ENCODE data around the gene BCORL1.

BCORL1 gene

GRCh38 chrX:130071611-130072344 lies 89.3 kb downstream of the BCORL1 start:
- DNase-seq = no peak

GRCh38 chrX:130072345-130072740 lies 89.9 kb downstream of the BCORL1 start:
- no peak for DNase-seq

- DNase-seq = no peak
Measured at GRCh38 chrX:130075777-130076176, 93.3 kb downstream of the BCORL1 start.

GRCh38 chrX:130079824-130080406 lies 97.5 kb downstream of the BCORL1 start:
- peak; percentile 9 for DNase-seq

- DNase-seq = no peak
Measured at GRCh38 chrX:130080791-130081367, 98.4 kb downstream of the BCORL1 start.

- DNase-seq = no peak
Measured at GRCh38 chrX:130081421-130082045, 99.1 kb downstream of the BCORL1 start.

GRCh38 chrX:130082244-130083106 lies 100.0 kb downstream of the BCORL1 start:
- DNase-seq = peak; percentile 61

- DNase-seq = no peak
Measured at GRCh38 chrX:130083107-130083490, 100.7 kb downstream of the BCORL1 start.

GRCh38 chrX:130083656-130084382 lies 101.4 kb downstream of the BCORL1 start:
- peak; percentile 6 for DNase-seq

DNA sequence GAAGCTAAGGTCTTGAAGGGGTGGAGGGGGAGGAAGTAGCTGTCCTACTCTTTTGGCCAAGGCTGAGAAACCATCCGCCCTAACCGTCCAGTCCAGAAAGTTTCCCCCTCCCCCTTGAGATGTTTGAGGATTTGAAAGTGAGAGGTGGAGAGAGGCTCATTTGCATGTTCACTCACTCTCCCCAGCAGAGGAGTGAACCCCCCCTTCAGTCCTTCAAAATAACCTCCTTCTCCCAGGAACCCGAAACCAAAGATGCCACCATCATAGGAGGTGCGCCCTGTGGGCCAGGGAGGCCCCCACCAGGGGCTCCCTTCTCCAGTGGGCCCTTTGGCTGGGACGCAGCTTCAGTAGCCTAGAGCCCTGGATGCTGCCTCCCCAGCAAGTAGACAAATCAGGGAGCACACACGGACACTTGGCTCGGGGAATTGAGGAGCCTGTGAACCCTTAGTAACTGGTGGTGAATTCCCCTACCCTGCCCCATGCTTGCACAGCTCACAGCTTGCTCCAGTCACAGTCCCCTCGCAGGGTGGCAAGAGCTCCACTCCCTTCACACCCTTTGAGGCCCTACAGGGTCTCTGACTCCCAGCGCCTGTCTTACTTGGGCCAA lies 102.3 kb downstream of the BCORL1 start:
- peak; percentile 19 for DNase-seq

- no peak for DNase-seq
Measured at GRCh38 chrX:130085551-130086446, 103.4 kb downstream of the BCORL1 start.

DNA sequence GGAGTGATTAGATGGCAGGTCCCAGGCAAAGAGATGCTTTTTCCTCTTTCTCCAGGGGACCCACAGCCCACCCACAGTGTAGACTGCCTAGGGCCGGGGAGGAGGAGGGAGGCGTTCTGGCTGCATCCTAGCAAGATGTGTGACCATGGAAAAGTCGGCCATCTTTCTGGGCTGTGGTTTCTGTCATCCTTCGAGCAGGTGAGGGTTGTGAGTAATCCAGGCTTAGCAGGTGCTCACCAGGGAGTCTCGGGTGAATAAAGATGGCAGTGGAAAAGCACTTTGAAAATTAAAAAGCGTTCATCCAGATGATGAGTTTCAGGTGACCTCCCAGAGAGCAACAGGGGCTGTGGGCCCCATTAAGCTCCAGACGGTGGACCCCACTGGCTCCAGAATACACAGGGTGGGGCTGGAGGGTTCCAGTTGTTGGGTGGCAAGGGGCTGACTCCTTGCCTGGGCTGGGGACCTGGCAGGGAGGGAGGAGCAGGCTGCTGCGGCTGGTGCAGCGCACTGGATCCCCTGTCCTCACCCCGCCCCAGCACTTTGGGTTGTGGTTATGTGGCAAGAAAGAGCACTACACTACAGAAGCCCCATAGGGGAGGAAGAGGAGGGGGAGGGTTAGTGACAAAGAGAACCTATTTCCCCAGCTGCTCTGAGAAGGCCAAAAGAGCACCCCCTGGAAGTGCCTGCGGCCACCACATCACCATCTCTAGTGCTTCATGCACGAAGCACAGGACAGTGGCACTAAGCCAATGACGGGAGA lies 104.2 kb downstream of the BCORL1 start:
- DNase-seq = peak; percentile 66

DNA sequence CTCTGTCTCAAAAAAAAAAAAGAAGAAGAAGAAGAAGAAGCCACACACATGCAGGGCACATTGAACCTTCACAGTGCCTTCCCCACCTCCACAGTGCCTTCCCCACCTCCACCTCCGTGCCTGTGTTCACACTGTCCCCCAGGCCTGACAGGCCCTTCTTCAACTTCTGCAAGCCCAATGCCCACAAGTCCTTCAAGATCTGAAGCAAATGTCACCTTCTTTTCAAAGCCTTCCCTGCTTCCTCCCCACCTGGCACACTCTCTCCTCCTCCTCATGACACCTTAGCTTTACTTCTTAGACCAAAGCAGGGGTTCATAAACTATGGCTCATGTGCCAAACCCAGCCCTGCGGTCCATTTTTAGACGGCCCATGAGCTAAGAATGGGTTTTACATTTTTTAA lies 107.9 kb downstream of the BCORL1 start:
- no peak for DNase-seq

DNA sequence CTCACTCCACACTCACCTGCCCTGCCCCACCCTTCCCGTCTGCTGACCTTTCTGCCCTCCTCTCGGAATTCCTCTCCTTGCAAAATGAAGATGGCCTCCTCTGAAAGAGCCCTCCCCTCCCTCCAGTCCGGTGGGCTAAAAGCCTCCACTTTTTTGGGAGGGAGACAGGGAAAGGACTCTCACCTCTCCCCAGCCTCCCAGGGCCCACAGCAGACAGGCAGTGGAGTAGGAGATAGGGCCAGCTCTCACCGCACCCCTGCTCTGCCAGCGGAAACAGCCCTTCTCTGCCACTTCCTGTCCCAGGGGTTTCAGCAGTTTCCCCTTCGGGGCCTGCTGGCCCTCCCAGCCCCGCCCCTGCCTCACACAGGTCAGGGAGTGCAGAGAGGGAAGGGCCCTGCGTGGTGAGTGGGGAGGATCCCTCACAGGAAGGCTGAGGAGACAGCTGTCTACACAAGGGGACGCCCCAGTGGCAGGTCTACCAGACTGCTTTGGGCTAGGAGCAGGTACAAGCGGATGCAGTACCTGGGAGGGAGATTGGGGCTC lies 109.6 kb downstream of the BCORL1 start:
- peak; percentile 86 for DNase-seq

DNA sequence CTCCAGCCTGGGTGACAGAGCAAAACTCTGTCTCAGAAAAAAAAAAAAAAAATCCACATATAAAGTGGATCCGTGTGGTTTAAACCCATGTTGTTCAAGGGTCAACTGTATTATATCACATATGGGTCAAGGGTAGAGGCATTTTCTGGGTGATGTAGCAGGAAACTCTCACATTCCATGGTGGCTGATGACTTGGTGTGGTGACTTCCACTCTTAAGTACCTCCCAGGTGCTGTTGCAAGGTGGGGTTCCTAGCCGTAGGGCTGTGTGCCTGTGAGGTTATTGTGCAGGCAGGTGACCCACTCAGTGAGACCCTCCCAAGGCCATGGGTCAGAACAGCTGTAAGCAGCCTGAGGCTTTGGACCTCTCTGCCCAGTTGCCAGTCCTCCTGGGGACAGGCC lies 110.8 kb downstream of the BCORL1 start:
- no peak for DNase-seq

DNA sequence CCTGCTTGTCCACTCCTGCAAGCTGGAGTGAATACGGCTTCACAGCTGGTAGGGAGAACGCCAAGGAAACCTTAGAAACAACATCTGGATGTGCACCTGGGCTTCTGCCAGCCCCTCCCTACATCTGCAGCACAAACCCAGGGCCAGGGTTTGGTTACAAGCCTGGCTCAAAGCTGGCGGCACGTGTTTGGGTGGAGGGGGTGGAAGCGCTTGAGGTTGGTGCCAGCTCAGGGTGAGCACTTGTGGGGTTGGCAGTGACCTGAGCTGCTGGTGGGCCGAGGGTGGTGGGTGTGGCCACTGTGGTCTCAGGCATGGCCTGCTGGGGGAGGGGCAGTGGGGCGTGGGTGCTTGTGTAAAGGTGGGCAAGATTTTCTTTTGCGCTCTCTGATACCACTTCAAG lies 112.3 kb downstream of the BCORL1 start:
- DNase-seq = no peak

- DNase-seq = no peak
Measured at GRCh38 chrX:130095249-130096030, 113.0 kb downstream of the BCORL1 start.

DNA sequence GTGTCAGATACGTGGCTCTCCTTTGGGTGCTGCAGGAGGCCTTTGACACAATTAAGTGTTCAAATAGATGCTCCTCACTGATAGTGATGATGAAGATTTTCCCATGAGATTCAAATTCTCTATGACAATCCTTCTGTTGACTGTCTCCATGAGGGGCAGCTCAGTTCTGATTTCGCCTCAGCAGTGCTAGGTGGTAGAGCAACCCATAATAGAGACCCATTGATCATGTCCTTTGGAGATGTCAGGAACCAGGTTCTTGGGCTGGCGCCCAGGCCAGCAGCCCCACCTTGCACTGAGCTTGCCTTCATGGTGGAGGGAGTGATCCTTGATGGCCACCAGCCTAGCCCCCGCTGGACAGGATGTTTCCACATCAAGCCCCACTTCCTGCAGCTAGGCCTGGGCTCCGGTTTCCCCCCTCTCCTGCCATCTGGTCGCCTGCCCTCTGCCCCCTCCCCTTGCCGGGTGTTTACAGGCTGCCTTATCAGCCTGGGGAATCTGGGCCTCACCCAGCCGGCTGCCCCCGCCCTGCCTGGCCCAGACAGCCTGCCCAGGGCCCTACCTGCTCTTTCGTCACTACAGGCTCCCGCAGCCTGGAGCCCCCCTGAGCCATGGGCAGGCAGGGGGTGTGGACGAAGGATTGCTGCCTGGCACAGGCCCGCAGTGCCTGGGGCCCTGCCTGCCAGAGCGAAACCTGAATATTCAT lies 115.2 kb downstream of the BCORL1 start:
- DNase-seq = no peak
